IMR-90 (cell line): ENCODE measurements around the gene ESYT3.
"Not testable (repeated sequence)": the region's sequence is repeated elsewhere in the genome, so short reads cannot be mapped to it uniquely, and the experiment has no call there.

Experiments
- CEBPB ChIP-seq: IDR thresholded peaks from 2 replicates; pipeline ENCODE4 v1.6.1; 2012; ENCODE audit warnings: low read depth, low read length, improper control_type of control experiment
- CHD1 ChIP-seq: IDR thresholded peaks from 2 replicates; pipeline ENCODE4 v1.6.1; 2012; ENCODE audit warnings: low read depth, low read length, improper control_type of control experiment
- FOS ChIP-seq: fragments of 150-350 bp; IDR thresholded peaks from 2 replicates; pipeline ENCODE4 v1.6.1; 2016; ENCODE audit warnings: low read depth, low read length
- MAZ ChIP-seq: IDR thresholded peaks from 2 replicates; pipeline ENCODE4 v1.6.1; 2012; ENCODE audit warnings: low read depth, mild to moderate bottlenecking, low read length, improper control_type of control experiment, moderate library complexity, borderline replicate concordance
- NFE2L2 ChIP-seq: fragments of 150-350 bp; IDR thresholded peaks from 2 replicates; pipeline ENCODE4 v1.6.1; 2016; ENCODE audit warnings: low read depth, mild to moderate bottlenecking, low read length
- POLR2A ChIP-seq: IDR thresholded peaks from 2 replicates; pipeline ENCODE4 v1.6.1; 2012; ENCODE audit warnings: mild to moderate bottlenecking, low read depth, low read length
- SMC3 ChIP-seq: fragments of 150-350 bp; IDR thresholded peaks from 2 replicates; pipeline ENCODE4 v1.6.1; 2016; ENCODE audit warnings: low read depth, mild to moderate bottlenecking, antibody characterized with exemption, low read length, moderate library complexity
- TF ChIP-seq, protein P1 (sequence below): conservative IDR thresholded peaks from 2 replicates; pipeline ENCODE4 v1.5.1; 2012; ENCODE audit warnings: mild to moderate bottlenecking, low read depth, low read length, improper control_type of control experiment

DNA sequence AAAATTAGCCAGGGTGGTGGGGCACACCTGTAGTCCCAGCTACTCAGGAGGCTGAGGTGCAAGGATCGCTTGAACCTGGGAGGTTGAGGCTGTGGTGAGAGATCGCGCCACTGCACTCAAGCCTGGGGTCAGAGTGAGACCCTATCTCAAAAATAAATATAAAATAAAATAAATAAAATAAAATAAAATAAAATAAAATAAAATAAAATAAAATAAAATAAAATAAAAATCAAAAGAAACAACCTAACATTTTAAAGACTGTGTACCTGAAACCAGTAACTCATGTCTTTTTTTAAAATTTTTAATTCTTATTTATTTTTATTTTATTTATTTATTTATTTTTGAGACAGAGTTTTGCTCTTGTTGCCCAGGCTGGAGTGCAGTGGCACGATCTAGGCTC lies 7.7 kb upstream of the ESYT3 start:
- TF ChIP-seq, protein P1, sequence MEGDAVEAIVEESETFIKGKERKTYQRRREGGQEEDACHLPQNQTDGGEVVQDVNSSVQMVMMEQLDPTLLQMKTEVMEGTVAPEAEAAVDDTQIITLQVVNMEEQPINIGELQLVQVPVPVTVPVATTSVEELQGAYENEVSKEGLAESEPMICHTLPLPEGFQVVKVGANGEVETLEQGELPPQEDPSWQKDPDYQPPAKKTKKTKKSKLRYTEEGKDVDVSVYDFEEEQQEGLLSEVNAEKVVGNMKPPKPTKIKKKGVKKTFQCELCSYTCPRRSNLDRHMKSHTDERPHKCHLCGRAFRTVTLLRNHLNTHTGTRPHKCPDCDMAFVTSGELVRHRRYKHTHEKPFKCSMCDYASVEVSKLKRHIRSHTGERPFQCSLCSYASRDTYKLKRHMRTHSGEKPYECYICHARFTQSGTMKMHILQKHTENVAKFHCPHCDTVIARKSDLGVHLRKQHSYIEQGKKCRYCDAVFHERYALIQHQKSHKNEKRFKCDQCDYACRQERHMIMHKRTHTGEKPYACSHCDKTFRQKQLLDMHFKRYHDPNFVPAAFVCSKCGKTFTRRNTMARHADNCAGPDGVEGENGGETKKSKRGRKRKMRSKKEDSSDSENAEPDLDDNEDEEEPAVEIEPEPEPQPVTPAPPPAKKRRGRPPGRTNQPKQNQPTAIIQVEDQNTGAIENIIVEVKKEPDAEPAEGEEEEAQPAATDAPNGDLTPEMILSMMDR, result not testable (repeated sequence)
- not testable (repeated sequence) for TF ChIP-seq CEBPB, NFE2L2, MAZ, SMC3, FOS, CHD1, POLR2A
